Vagina (tissue), 2 donors: ENCODE measurements around the gene PTPRK. TPM values are rescaled to one million over a fixed set of nuclear protein-coding genes. Genes with fewer than 3 reads are reported as not detected.

Experiments used
- DNase-seq, 2 donors: peaks; one replicate each; pipeline ENCODE4 v3.0.0-alpha.2; 2017; ENCODE audit errors: extremely low spot score in 2 of 2
- H3K27ac ChIP-seq: fragments of 200-600 bp; sonication (generic); one replicate; pipeline ENCODE4 v1.5.1; 2019
- H3K27me3 ChIP-seq: fragments of 200-600 bp; sonication (generic); one replicate; pipeline ENCODE4 v1.5.1; 2019
- H3K36me3 ChIP-seq, 2 donors: fragments of 200-600 bp; sonication (generic); one replicate each; pipeline ENCODE4 v1.5.1; 2017 to 2019
- H3K4me1 ChIP-seq: fragments of 200-600 bp; sonication (generic); one replicate; pipeline ENCODE4 v1.5.1; 2019
- H3K4me3 ChIP-seq, 2 donors: fragments of 200-600 bp; sonication (generic); 1 replicate in 1 of 2; 2 replicates in 1 of 2; pipeline ENCODE4 v1.5.1; 2016 to 2019
- H3K9me3 ChIP-seq: fragments of 200-600 bp; sonication (generic); one replicate; pipeline ENCODE4 v1.5.1; 2019
- POLR2A ChIP-seq, 2 donors: fragments of 450-650 bp; IDR thresholded peaks; one replicate each; pipeline ENCODE4 v1.6.1; 2017; ENCODE audit warnings: antibody characterized with exemption in 2 of 2, mild to moderate bottlenecking in 2 of 2, moderate library complexity in 2 of 2
- POLR2AphosphoS5 ChIP-seq, 2 donors: sonication (generic); formaldehyde crosslinking; IDR thresholded peaks; one replicate each; pipeline ENCODE4 v1.9.0; 2017; ENCODE audit warnings: antibody characterized with exemption in 2 of 2, mild to moderate bottlenecking in 2 of 2, low read depth in 1 of 2; ENCODE audit not compliant: insufficient read depth in 1 of 2
- intact Hi-C: fragments of 100-400 bp; cut with DNase I; formaldehyde crosslinking; loops from one replicate; pipeline ENCODE4 v1.15.1; 2023
- total RNA-seq: library from RNA; depleted of rRNA; stranded (reverse); fragments of >200 nt; gene quantifications from one replicate; pipeline ENCODE4 v1.2.3, GENCODE V29; 2016
- TF ChIP-seq, protein P1 (sequence below), 3 experiments: fragments of 450-650 bp in 2 of 3; fragments of 200-600 bp in 1 of 3; sonication (generic) in 1 of 3; IDR thresholded peaks; one replicate each; pipeline ENCODE4 v1.5.1; 2017 to 2019; ENCODE audit warnings: antibody characterized with exemption in 3 of 3, mild to moderate bottlenecking in 2 of 3, moderate library complexity in 2 of 3

Gene PTPRK
- total RNA-seq, 1 donor from 2014 or later = 82.5 TPM

- no peak for DNase-seq
- Histone ChIP-seq H3K27ac (no peak overlapping the region), H3K4me3 (no peak overlapping the region), H3K4me1 (no peaks in the 10 kb centered on the region), H3K27me3 (no peaks in the 10 kb centered on the region), H3K36me3 (no peaks in the 10 kb centered on the region), H3K9me3 (no peaks in the 10 kb centered on the region)
- intact Hi-C loops = no loop called here
- TF ChIP-seq, protein P1, sequence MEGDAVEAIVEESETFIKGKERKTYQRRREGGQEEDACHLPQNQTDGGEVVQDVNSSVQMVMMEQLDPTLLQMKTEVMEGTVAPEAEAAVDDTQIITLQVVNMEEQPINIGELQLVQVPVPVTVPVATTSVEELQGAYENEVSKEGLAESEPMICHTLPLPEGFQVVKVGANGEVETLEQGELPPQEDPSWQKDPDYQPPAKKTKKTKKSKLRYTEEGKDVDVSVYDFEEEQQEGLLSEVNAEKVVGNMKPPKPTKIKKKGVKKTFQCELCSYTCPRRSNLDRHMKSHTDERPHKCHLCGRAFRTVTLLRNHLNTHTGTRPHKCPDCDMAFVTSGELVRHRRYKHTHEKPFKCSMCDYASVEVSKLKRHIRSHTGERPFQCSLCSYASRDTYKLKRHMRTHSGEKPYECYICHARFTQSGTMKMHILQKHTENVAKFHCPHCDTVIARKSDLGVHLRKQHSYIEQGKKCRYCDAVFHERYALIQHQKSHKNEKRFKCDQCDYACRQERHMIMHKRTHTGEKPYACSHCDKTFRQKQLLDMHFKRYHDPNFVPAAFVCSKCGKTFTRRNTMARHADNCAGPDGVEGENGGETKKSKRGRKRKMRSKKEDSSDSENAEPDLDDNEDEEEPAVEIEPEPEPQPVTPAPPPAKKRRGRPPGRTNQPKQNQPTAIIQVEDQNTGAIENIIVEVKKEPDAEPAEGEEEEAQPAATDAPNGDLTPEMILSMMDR (IDR thresholded peaks at IDR 0.05) = no peak
- TF ChIP-seq POLR2A (IDR thresholded peaks at IDR 0.05) (no peak), POLR2AphosphoS5 (IDR thresholded peaks at IDR 0.05; ENCODE audit: insufficient read depth in 1 of 2, low read depth in 1 of 2) (no peak)
Observed at GRCh38 chr6:128233531-128233930, 286.9 kb downstream of the PTPRK start.

DNA sequence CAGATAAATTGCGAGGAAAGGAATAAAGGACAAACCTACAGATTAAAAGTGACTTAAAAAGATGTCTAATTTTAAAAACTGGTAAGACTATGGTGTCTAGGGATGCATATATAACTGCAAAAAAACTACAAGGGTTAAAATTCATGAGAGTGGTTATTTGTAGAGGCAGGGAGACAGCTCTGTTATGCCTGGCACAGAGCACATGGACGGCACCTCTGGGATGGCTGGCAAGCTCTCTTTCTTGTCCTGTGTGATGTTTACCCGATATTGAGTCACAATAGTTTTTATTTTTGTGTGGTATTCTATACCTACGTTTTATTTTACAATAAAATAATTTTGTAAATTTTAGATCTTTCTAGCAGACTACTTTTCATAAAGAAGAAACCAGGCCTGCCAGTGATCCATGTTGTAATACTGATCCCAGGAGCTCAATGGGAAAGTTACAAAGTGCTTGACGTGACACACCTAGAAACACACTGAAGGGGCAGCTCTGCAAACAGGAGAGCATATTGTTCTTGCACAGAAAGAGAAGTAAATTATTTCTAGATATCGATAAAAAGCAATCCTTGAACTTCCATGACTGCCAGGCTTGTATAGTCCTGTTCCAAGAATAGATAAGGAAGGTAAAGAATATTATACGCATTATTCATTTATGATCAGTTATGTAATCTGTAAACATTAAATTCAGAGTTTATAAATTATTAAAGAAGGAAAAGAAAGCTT lies 290.0 kb downstream of the PTPRK start:
- no peak overlapping the region for H3K27ac ChIP-seq
- no peaks in the 10 kb centered on the region for H3K36me3 ChIP-seq
- DNase-seq = no peak
- no peaks in the 10 kb centered on the region for H3K27me3 ChIP-seq
- TF ChIP-seq, protein P1 (IDR thresholded peaks at IDR 0.05) = no peak
- TF ChIP-seq POLR2AphosphoS5 (IDR thresholded peaks at IDR 0.05; ENCODE audit: insufficient read depth in 1 of 2, low read depth in 1 of 2) (no peak), POLR2A (IDR thresholded peaks at IDR 0.05) (no peak)
- no peak overlapping the region for H3K4me3 ChIP-seq
- H3K9me3 ChIP-seq = no peaks in the 10 kb centered on the region
- H3K4me1 ChIP-seq = no peaks in the 10 kb centered on the region
- intact Hi-C loops = no loop called here

DNA sequence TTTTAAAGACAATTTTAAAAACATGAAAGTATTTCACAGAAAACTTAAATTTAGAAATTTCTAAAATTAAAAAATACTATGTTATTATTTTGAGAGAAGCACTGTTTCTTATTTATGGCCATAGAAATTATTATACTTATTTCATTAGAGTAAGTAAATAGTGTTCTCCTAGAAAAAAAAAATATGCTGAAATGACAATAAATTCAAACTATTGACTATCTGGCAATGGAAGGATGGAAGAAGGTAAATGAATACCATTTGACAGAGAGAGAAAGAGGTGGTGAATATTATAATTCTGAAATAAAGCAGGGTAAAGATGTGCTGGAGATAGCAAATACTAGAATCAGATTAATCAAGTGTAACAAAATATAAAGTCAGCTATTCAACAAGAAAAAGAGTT lies 294.8 kb downstream of the PTPRK start:
- no peak overlapping the region for H3K27ac ChIP-seq
- no peak for DNase-seq
- H3K36me3 ChIP-seq = no peaks in the 10 kb centered on the region
- no peaks in the 10 kb centered on the region for H3K9me3 ChIP-seq
- no peaks in the 10 kb centered on the region for H3K27me3 ChIP-seq
- no peaks in the 10 kb centered on the region for H3K4me1 ChIP-seq
- no peak overlapping the region for H3K4me3 ChIP-seq
- intact Hi-C loops = no loop called here
- TF ChIP-seq POLR2AphosphoS5 (IDR thresholded peaks at IDR 0.05; ENCODE audit: insufficient read depth in 1 of 2, low read depth in 1 of 2) = no peak
- TF ChIP-seq POLR2A (IDR thresholded peaks at IDR 0.05) = no peak
- TF ChIP-seq, protein P1 (IDR thresholded peaks at IDR 0.05) = no peak

DNA sequence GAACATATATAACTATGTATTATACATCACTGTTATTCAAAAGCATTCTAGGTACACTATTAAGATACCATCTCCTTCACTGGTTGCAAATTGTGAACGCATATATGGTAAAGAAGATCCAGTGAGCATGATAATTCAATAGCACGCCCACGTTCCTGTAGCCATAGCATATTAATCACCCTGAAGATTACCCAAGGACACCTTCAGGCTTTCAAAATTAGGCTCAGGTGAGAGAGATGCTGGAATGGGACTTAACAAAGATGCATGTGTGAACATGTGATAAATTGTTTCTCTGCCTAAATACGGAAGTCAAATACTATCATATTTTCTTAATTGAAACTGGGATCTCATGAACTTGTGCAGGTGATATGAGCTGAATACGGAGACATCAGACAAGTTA lies 303.5 kb downstream of the PTPRK start:
- TF ChIP-seq, protein P1 (IDR thresholded peaks at IDR 0.05) = no peak
- TF ChIP-seq POLR2A (IDR thresholded peaks at IDR 0.05) (no peak), POLR2AphosphoS5 (IDR thresholded peaks at IDR 0.05; ENCODE audit: insufficient read depth in 1 of 2, low read depth in 1 of 2) (no peak)
- no peaks in the 10 kb centered on the region for H3K27me3 ChIP-seq
- intact Hi-C loops = no loop called here
- no peaks in the 10 kb centered on the region for H3K4me1 ChIP-seq
- DNase-seq = no peak
- no peak overlapping the region for H3K27ac ChIP-seq
- no peaks in the 10 kb centered on the region for H3K36me3 ChIP-seq
- H3K9me3 ChIP-seq = no peaks in the 10 kb centered on the region
- H3K4me3 ChIP-seq = no peak overlapping the region

GRCh38 chr6:128209771-128210170 lies 310.6 kb downstream of the PTPRK start:
- intact Hi-C loops = no loop called here
- H3K36me3 ChIP-seq = no peaks in the 10 kb centered on the region
- TF ChIP-seq POLR2AphosphoS5 (IDR thresholded peaks at IDR 0.05; ENCODE audit: insufficient read depth in 1 of 2, low read depth in 1 of 2) = no peak
- no peak for TF ChIP-seq POLR2A (IDR thresholded peaks at IDR 0.05)
- TF ChIP-seq, protein P1 (IDR thresholded peaks at IDR 0.05) = no peak
- H3K4me1 ChIP-seq = peaks cover 3% of the 10 kb centered on the region
- no peaks in the 10 kb centered on the region for H3K9me3 ChIP-seq
- H3K27me3 ChIP-seq = no peaks in the 10 kb centered on the region
- no peak overlapping the region for H3K4me3 ChIP-seq
- no peak for DNase-seq
- no peak overlapping the region for H3K27ac ChIP-seq
